Lung (tissue), 12 donors: Measurements from ENCODE around the gene TEKT1. TPM values are rescaled to one million over a fixed set of nuclear protein-coding genes. Genes with fewer than 3 reads are reported as not detected.
"Not testable (repeated sequence)": the region's sequence is repeated elsewhere in the genome, so short reads cannot be mapped to it uniquely, and the experiment has no call there.

ENCODE experiments used
- ATAC-seq: fragments of 200-7000 bp; cut with Tn5 transposase; one replicate; pipeline ENCODE4 v1.9.1; 2020; ENCODE audit warnings: moderate number of reproducible peaks; ENCODE audit not compliant: insufficient read depth, low FRiP score
- DNase-seq, 3 donors: peaks; one replicate each; pipeline ENCODE4 v3.0.0-alpha.2; 2013 to 2017
- H3K27ac ChIP-seq, 2 donors: one replicate each; pipeline ENCODE4 v1.5.1; 2013; ENCODE audit warnings: mild to moderate bottlenecking in 2 of 2, moderate library complexity in 2 of 2, control low read depth in 1 of 2, inconsistent platforms in 1 of 2, low read depth in 1 of 2, low read length in 1 of 2
- H3K27me3 ChIP-seq, 3 donors: one replicate each; pipeline ENCODE4 v1.5.1; 2013; ENCODE audit warnings: low read length in 2 of 3; ENCODE audit not compliant: control insufficient read depth in 3 of 3, insufficient read depth in 3 of 3
- H3K36me3 ChIP-seq, 4 donors: one replicate each; pipeline ENCODE4 v1.5.1; 2013; ENCODE audit warnings: low read length in 4 of 4, mild to moderate bottlenecking in 1 of 4, moderate library complexity in 1 of 4; ENCODE audit not compliant: control insufficient read depth in 4 of 4, insufficient read depth in 4 of 4
- H3K4me1 ChIP-seq, 5 donors: one replicate each; pipeline ENCODE4 v1.5.1; 2013; ENCODE audit warnings: low read length in 5 of 5, mild to moderate bottlenecking in 2 of 5, moderate library complexity in 1 of 5; ENCODE audit not compliant: control insufficient read depth in 5 of 5, insufficient read depth in 5 of 5
- H3K4me3 ChIP-seq: one replicate; pipeline ENCODE4 v1.5.1; 2013; ENCODE audit warnings: mild to moderate bottlenecking, control low read depth, moderate library complexity
- H3K9ac ChIP-seq, 2 donors: one replicate each; pipeline ENCODE4 v1.5.1; 2013; ENCODE audit warnings: low read length in 2 of 2, control low read depth in 1 of 2; ENCODE audit not compliant: insufficient read depth in 1 of 2
- H3K9me3 ChIP-seq, 4 donors: one replicate each; pipeline ENCODE4 v1.5.1; 2013; ENCODE audit warnings: low read length in 3 of 4, mild to moderate bottlenecking in 1 of 4, moderate library complexity in 1 of 4; ENCODE audit not compliant: control insufficient read depth in 4 of 4, insufficient read depth in 3 of 4
- WGBS, 2 donors: extraction: QIAGEN DNeasy Blood & Tissue Kit; methylation state at CpG; one replicate each; pipeline ENCODE4 v1.1.7; 2013; 5-methylcytosine and 5-hydroxymethylcytosine counted together
- polyA plus RNA-seq, 2 donors: library from polyadenylated mRNA; stranded (reverse); fragments of 200-250 nt; gene quantifications; one replicate each; pipeline ENCODE4 v1.2.1, GENCODE V29; 2013
- total RNA-seq, 2 donors: library from RNA; depleted of rRNA in 1 of 2; stranded (reverse); fragments of >200 nt in 1 of 2; gene quantifications; one replicate each; pipeline ENCODE4 v1.2.1, GENCODE V29; 2014 to 2021
- TF ChIP-seq, protein P1 (sequence below): IDR thresholded peaks from 2 replicates; pipeline ENCODE4 v1.5.1; 2012; ENCODE audit warnings: mild to moderate bottlenecking; ENCODE audit errors: control extremely low read depth, extremely low read depth
- donor health status: control.
- donor health status: control.
- donor health status: Bipolar disorder and iron deficiency.
- donor health status: healthy.
- donor health status: DM: yes; HTN: yes; CAD: no.

The TEKT1 gene
- total and polyA plus RNA-seq, 4 donors = 9.3 to 24.8 (median 14.9) TPM

- H3K4me3 ChIP-seq = no peak overlapping the region
- H3K27me3 ChIP-seq = peaks cover 0 to 15% (median 15%) of the 10 kb centered on the region in 3 donors
- no peaks in the 10 kb centered on the region for H3K4me1 ChIP-seq
- no peak overlapping the region for H3K9ac ChIP-seq
- TF ChIP-seq, protein P1, sequence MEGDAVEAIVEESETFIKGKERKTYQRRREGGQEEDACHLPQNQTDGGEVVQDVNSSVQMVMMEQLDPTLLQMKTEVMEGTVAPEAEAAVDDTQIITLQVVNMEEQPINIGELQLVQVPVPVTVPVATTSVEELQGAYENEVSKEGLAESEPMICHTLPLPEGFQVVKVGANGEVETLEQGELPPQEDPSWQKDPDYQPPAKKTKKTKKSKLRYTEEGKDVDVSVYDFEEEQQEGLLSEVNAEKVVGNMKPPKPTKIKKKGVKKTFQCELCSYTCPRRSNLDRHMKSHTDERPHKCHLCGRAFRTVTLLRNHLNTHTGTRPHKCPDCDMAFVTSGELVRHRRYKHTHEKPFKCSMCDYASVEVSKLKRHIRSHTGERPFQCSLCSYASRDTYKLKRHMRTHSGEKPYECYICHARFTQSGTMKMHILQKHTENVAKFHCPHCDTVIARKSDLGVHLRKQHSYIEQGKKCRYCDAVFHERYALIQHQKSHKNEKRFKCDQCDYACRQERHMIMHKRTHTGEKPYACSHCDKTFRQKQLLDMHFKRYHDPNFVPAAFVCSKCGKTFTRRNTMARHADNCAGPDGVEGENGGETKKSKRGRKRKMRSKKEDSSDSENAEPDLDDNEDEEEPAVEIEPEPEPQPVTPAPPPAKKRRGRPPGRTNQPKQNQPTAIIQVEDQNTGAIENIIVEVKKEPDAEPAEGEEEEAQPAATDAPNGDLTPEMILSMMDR = no peak
- no peaks in the 10 kb centered on the region for H3K36me3 ChIP-seq
- H3K9me3 ChIP-seq = peaks cover 0 to 27% (median 0%) of the 10 kb centered on the region in 4 donors
- H3K27ac ChIP-seq = no peak overlapping the region
- 79 to 86% methylated on average over 8 of the region's 8 CpGs for WGBS, 2 donors
- no peak for DNase-seq
- ATAC-seq = no peak
Observed at GRCh38 chr17:6780001-6780400, 51.5 kb downstream of the TEKT1 start.

- 61 to 92% methylated on average over 2 of the region's 2 CpGs for WGBS, 2 donors
- H3K36me3 ChIP-seq = no peaks in the 10 kb centered on the region
- no peaks in the 10 kb centered on the region for H3K4me1 ChIP-seq
- H3K9me3 ChIP-seq = peaks cover 0 to 32% (median 0%) of the 10 kb centered on the region in 4 donors
- no peak overlapping the region for H3K4me3 ChIP-seq
- DNase-seq (no peak), ATAC-seq (no peak)
- no peak overlapping the region for H3K9ac ChIP-seq
- no peak overlapping the region for H3K27ac ChIP-seq
- TF ChIP-seq, protein P1 = no peak
- peaks cover 0 to 20% (median 15%) of the 10 kb centered on the region in 3 donors for H3K27me3 ChIP-seq
Observed at GRCh38 chr17:6779411-6779810, 52.1 kb downstream of the TEKT1 start.

- peaks cover 0 to 36% (median 6%) of the 10 kb centered on the region in 4 donors for H3K9me3 ChIP-seq
- H3K27ac ChIP-seq = no peak within 1 kb of the TSS
- H3K27me3 ChIP-seq = peaks cover 0 to 20% (median 15%) of the 10 kb centered on the region in 3 donors
- TF ChIP-seq, protein P1 = no peak
- H3K4me3 ChIP-seq = no peak within 1 kb of the TSS
- WGBS, 2 donors = 4 to 6% methylated on average over 48 to 49 of the region's 49 CpGs
- ATAC-seq (no peak), DNase-seq (no peak)
- H3K36me3 ChIP-seq = peaks cover 8 to 21% (median 11%) of the 10 kb centered on the region in 4 donors
- no peaks in the 10 kb centered on the region for H3K4me1 ChIP-seq
- no peak within 1 kb of the TSS for H3K9ac ChIP-seq
Observed at GRCh38 chr17:6775871-6776405, 55.6 kb downstream of the TEKT1 start, which contains the start of gene FBXO39. Gene FBXO39 (plus strand): TSS chr17:6776215. CDS start chr17:6779869, 3,654 bp downstream.

- WGBS, 2 donors = 96 to 97% methylated on average over 8 of the region's 8 CpGs
- H3K9ac ChIP-seq, DNase-seq, ATAC-seq, H3K27ac ChIP-seq, H3K4me1 ChIP-seq, H3K4me3 ChIP-seq: not testable (repeated sequence)
- H3K9me3 ChIP-seq = peaks cover 0 to 28% (median 6%) of the 10 kb centered on the region in 4 donors
- H3K36me3 ChIP-seq = peaks cover 12 to 31% (median 14%) of the 10 kb centered on the region in 4 donors
- H3K27me3 ChIP-seq = peaks cover 0 to 20% (median 15%) of the 10 kb centered on the region in 3 donors
Observed at GRCh38 chr17:6774906-6775305, 56.6 kb downstream of the TEKT1 start.
